B cell (primary cell): ENCODE measurements around the gene ECI1. TPM values are rescaled to one million over a fixed set of nuclear protein-coding genes. Genes with fewer than 3 reads are reported as not detected.

Source experiments
- ATAC-seq: fragments of 200-7000 bp; cut with Tn5 transposase; one replicate; pipeline ENCODE4 v1.10.0; 2021; ENCODE audit warnings: low read depth, mild to moderate bottlenecking, moderate number of reproducible peaks, moderate library complexity
- CTCF ChIA-PET: fragments of 350-600 bp; sonication (Branson Sonifier 250); formaldehyde crosslinking; loops from one replicate; lab custom pipeline; 2021; ENCODE audit warnings: antibody characterized with exemption, inconsistent platforms; lab: Charles Lee
- POLR2A ChIA-PET: fragments of 350-600 bp; sonication (Branson Sonifier 250); formaldehyde crosslinking; loops from one replicate; lab custom pipeline; 2021; ENCODE audit warnings: antibody characterized with exemption; lab: Charles Lee
- DNase-seq: peaks from one replicate; pipeline ENCODE4 v3.0.0; 2013
- H2AFZ ChIP-seq: 2 replicates; pipeline ENCODE4 v1.6.1; 2012; ENCODE audit warnings: mild to moderate bottlenecking, low read depth, low read length; ENCODE audit not compliant: insufficient read depth, poor library complexity, severe bottlenecking
- H3K27ac ChIP-seq, 2 donors: 1 replicate in 1 of 2; 2 replicates in 1 of 2; pipeline ENCODE4 v1.5.1; 2012 to 2013; ENCODE audit warnings: low read length in 2 of 2, mild to moderate bottlenecking in 2 of 2, moderate library complexity in 1 of 2
- H3K27me3 ChIP-seq, 4 experiments: fragments of 200-600 bp in 1 of 4; sonication (generic) in 1 of 4; replicated peaks in 1 of 4; 1 replicate in 2 of 4; 2 replicates in 2 of 4; pipeline versions ENCODE4 v1.6.1 to v1.7.0; 2013 to 2016; ENCODE audit warnings: low read length in 3 of 4, mild to moderate bottlenecking in 2 of 4, mixed read lengths in 1 of 4, moderate library complexity in 1 of 4; ENCODE audit not compliant: insufficient read depth in 4 of 4, control insufficient read depth in 3 of 4; ENCODE audit errors: control extremely low read depth in 1 of 4
- H3K36me3 ChIP-seq, 2 experiments: replicated peaks in 1 of 2; 1 replicate in 1 of 2; 2 replicates in 1 of 2; pipeline versions ENCODE4 v1.6.1 to v1.7.1; 2013; ENCODE audit warnings: low read length in 1 of 2; ENCODE audit not compliant: insufficient read depth in 2 of 2, control insufficient read depth in 1 of 2; ENCODE audit errors: control extremely low read depth in 1 of 2, extremely low read depth in 1 of 2
- H3K4me1 ChIP-seq, 2 donors: fragments of 200-600 bp in 1 of 2; sonication (generic) in 1 of 2; 1 replicate in 1 of 2; 2 replicates in 1 of 2; pipeline versions ENCODE4 v1.5.1 to v1.6.1; 2013 to 2017; ENCODE audit warnings: low read length in 2 of 2; ENCODE audit not compliant: control insufficient read depth in 2 of 2, insufficient read depth in 2 of 2
- H3K4me2 ChIP-seq: replicated peaks from 2 replicates; pipeline ENCODE3; 2012; ENCODE audit warnings: mild to moderate bottlenecking, low read depth, low read length; ENCODE audit not compliant: poor library complexity, severe bottlenecking
- H3K4me3 ChIP-seq, 5 experiments: fragments of 200-600 bp in 1 of 5; sonication (generic) in 1 of 5; 1 replicate in 3 of 5; 2 replicates in 2 of 5; pipeline versions ENCODE4 v1.5.1 to v1.7.0; 2011 to 2016; ENCODE audit warnings: low read length in 4 of 5, mild to moderate bottlenecking in 4 of 5, low read depth in 2 of 5, control low read depth in 1 of 5, moderate library complexity in 1 of 5; ENCODE audit not compliant: insufficient read depth in 1 of 5; ENCODE audit errors: control extremely low read depth in 1 of 5, extremely low read depth in 1 of 5
- H3K79me2 ChIP-seq: fragments of 200-600 bp; sonication (generic); one replicate; pipeline ENCODE4 v1.6.0; 2016; ENCODE audit warnings: low read length; ENCODE audit not compliant: control insufficient read depth, insufficient read depth
- H3K9ac ChIP-seq: fragments of 200-600 bp; sonication (generic); 2 replicates; pipeline ENCODE4 v1.6.1; 2017; ENCODE audit warnings: mild to moderate bottlenecking, low read length, moderate library complexity
- H3K9me3 ChIP-seq, 3 donors: one replicate each; pipeline versions ENCODE4 v1.6.1 to v1.7.1; 2013; ENCODE audit warnings: low read length in 2 of 3; ENCODE audit not compliant: control insufficient read depth in 2 of 3, insufficient read depth in 1 of 3; ENCODE audit errors: control extremely low read depth in 1 of 3
- H4K20me1 ChIP-seq: 2 replicates; pipeline ENCODE4 v1.6.0; 2012; ENCODE audit warnings: mild to moderate bottlenecking, low read length; ENCODE audit not compliant: insufficient read depth, control insufficient read depth, poor library complexity, severe bottlenecking
- H3K27ac Mint-ChIP-seq: one replicate; pipeline ENCODE4 v1.8.0; 2021; ENCODE audit warnings: mixed read lengths
- H3K27me3 Mint-ChIP-seq: one replicate; pipeline ENCODE4 v1.8.0; 2021; ENCODE audit warnings: mixed read lengths
- H3K4me1 Mint-ChIP-seq: one replicate; pipeline ENCODE4 v1.8.0; 2021; ENCODE audit warnings: mixed read lengths
- H3K4me3 Mint-ChIP-seq: one replicate; pipeline ENCODE4 v1.8.0; 2021; ENCODE audit warnings: mixed read lengths
- H3K9me3 Mint-ChIP-seq: one replicate; pipeline ENCODE4 v1.8.0; 2022; ENCODE audit warnings: mixed read lengths; ENCODE audit not compliant: insufficient read depth
- EZH2 ChIP-seq: IDR thresholded peaks from 2 replicates; pipeline ENCODE4 v1.6.1; 2012; ENCODE audit warnings: borderline replicate concordance, low read depth, mild to moderate bottlenecking, moderate library complexity, low read length; ENCODE audit not compliant: insufficient read depth, poor library complexity, severe bottlenecking
- WGBS: methylation state at CpG from one replicate; pipeline ENCODE4 v1.1.5; 2013; ENCODE audit warnings: missing lambda C conversion rate; ENCODE audit not compliant: insufficient coverage; 5-methylcytosine and 5-hydroxymethylcytosine counted together
- intact Hi-C: fragments of 100-400 bp; cut with micrococcal nuclease; formaldehyde crosslinking; loops from one replicate; pipeline ENCODE4 v1.10.0; 2022
- polyA plus RNA-seq: library from polyadenylated mRNA; depleted of rRNA; stranded (reverse); fragments of >200 nt; gene quantifications from 2 replicates; pipeline ENCODE4 v1.2.3, GENCODE V29; 2012
- total RNA-seq, 2 donors: library from RNA; stranded (reverse); fragments of 120-200 nt in 1 of 2; gene quantifications; 1 replicate in 1 of 2; 2 replicates in 1 of 2; pipeline versions ENCODE4 v1.2.3 to v1.2.4, GENCODE V29; 2013 to 2022
- TF ChIP-seq, protein P1 (sequence below): fragments of 200-600 bp; IDR thresholded peaks from one replicate; pipeline ENCODE4 v1.8.0; 2022; ENCODE audit warnings: antibody characterized with exemption, mild to moderate bottlenecking

The ECI1 gene
- total and polyA plus RNA-seq, 2 donors (not counting 1 experiment from before 2014, with no cell fraction given) = 34.3 to 38.4 TPM

DNA sequence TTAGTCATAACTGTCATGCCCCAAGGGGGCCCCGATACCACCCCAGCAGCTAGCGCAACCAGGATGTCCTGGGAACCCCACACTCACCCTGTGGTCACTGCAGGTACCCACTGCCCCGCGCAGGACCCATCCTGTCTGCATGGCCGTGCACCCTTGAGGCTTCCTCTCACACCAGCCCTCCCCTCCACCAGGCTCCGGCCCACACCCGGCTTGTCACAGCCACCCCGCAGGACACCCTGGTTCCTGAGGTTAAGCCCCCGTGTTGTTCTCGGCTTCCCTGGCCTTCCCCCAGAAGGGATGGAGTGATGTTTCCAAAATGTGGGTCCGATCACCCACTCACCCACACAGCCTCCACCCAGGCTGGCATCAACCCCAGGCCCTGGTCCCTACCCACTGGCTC, 7.6 kb downstream of the ECI1 start:
- intact Hi-C loops = no loop called here
- H3K9me3 Mint-ChIP-seq = no peaks in the 10 kb centered on the region
- 93% methylated on average over 7 of the region's 11 CpGs for WGBS
- H3K27me3 Mint-ChIP-seq = no peaks in the 10 kb centered on the region
- H3K4me3 Mint-ChIP-seq = no peak overlapping the region
- Histone ChIP-seq H3K9ac (no peak overlapping the region), H3K4me1 (no peaks in the 10 kb centered on the region), H3K27me3 (no peaks in the 10 kb centered on the region), H3K4me3 (no peak overlapping the region), H3K79me2 (peaks cover 12% of the 10 kb centered on the region), H4K20me1 (peaks cover 14% of the 10 kb centered on the region), H3K4me2 (no peak overlapping the region), H2AFZ (no peak overlapping the region), H3K9me3 (no peaks in the 10 kb centered on the region), H3K27ac (no peak overlapping the region), H3K36me3 (peaks cover 0 to 46% of the 10 kb centered on the region in 2 experiments)
- no peak for DNase-seq
- ChIA-PET CTCF (no interaction called here), POLR2A (no interaction called here)
- no peak for TF ChIP-seq EZH2
- TF ChIP-seq, protein P1, sequence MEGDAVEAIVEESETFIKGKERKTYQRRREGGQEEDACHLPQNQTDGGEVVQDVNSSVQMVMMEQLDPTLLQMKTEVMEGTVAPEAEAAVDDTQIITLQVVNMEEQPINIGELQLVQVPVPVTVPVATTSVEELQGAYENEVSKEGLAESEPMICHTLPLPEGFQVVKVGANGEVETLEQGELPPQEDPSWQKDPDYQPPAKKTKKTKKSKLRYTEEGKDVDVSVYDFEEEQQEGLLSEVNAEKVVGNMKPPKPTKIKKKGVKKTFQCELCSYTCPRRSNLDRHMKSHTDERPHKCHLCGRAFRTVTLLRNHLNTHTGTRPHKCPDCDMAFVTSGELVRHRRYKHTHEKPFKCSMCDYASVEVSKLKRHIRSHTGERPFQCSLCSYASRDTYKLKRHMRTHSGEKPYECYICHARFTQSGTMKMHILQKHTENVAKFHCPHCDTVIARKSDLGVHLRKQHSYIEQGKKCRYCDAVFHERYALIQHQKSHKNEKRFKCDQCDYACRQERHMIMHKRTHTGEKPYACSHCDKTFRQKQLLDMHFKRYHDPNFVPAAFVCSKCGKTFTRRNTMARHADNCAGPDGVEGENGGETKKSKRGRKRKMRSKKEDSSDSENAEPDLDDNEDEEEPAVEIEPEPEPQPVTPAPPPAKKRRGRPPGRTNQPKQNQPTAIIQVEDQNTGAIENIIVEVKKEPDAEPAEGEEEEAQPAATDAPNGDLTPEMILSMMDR = no peak
- no peak for ATAC-seq
- no peak overlapping the region for H3K27ac Mint-ChIP-seq
- peaks cover 1% of the 10 kb centered on the region for H3K4me1 Mint-ChIP-seq

GRCh38 chr16:2243031-2243528, 8.3 kb downstream of the ECI1 start:
- CTCF ChIA-PET = no interaction called here
- H3K27me3 Mint-ChIP-seq = no peaks in the 10 kb centered on the region
- H3K4me3 ChIP-seq = no peak overlapping the region
- no peak overlapping the region for H3K4me3 Mint-ChIP-seq
- no peak overlapping the region for H3K4me2 ChIP-seq
- H3K9me3 ChIP-seq = no peaks in the 10 kb centered on the region
- H3K9ac ChIP-seq = no peak overlapping the region
- no peak overlapping the region for H3K27ac Mint-ChIP-seq
- POLR2A ChIA-PET = no interaction called here
- intact Hi-C loops = no loop called here
- ATAC-seq (no peak), DNase-seq (no peak)
- peaks cover 1% of the 10 kb centered on the region for H3K4me1 Mint-ChIP-seq
- H3K36me3 ChIP-seq = peaks cover 0 to 46% of the 10 kb centered on the region in 2 experiments
- H3K27ac ChIP-seq = no peak overlapping the region
- no peaks in the 10 kb centered on the region for H3K4me1 ChIP-seq
- no peak overlapping the region for H2AFZ ChIP-seq
- TF ChIP-seq, protein P1 = no peak
- peaks cover 14% of the 10 kb centered on the region for H4K20me1 ChIP-seq
- WGBS = over 99% methylated on average over 19 of the region's 19 CpGs
- no peaks in the 10 kb centered on the region for H3K9me3 Mint-ChIP-seq
- H3K27me3 ChIP-seq = peaks cover 0 to 1% (median under 1%) of the 10 kb centered on the region in 4 experiments
- peaks cover 6% of the 10 kb centered on the region for H3K79me2 ChIP-seq
